Neutrophil (primary cell): ENCODE results near the gene TADA2B.

Experiments
- H3K27ac ChIP-seq: fragments of 200-600 bp; sonication (generic); 2 replicates; pipeline ENCODE4 v1.5.1; 2016; ENCODE audit warnings: mild to moderate bottlenecking, moderate library complexity
- H3K27me3 ChIP-seq: fragments of 200-600 bp; sonication (generic); 2 replicates; pipeline ENCODE4 v1.6.0; 2016; ENCODE audit warnings: mild to moderate bottlenecking
- H3K36me3 ChIP-seq: fragments of 200-600 bp; sonication (generic); 2 replicates; pipeline ENCODE4 v1.5.1; 2017
- H3K4me1 ChIP-seq, 2 experiments: fragments of 200-600 bp in 1 of 2; sonication (generic) in 1 of 2; 1 replicate in 1 of 2; 2 replicates in 1 of 2; pipeline versions ENCODE4 v1.5.1 to v1.6.1; 2013 to 2016; ENCODE audit warnings: low read depth in 1 of 2, low read length in 1 of 2, mild to moderate bottlenecking in 1 of 2, moderate library complexity in 1 of 2; ENCODE audit not compliant: control insufficient read depth in 1 of 2, insufficient read depth in 1 of 2
- H3K4me3 ChIP-seq, 2 experiments: fragments of 200-600 bp in 1 of 2; sonication (generic) in 1 of 2; 1 replicate in 1 of 2; 2 replicates in 1 of 2; pipeline ENCODE4 v1.5.1; 2013 to 2016; ENCODE audit warnings: low read depth in 1 of 2, low read length in 1 of 2, mild to moderate bottlenecking in 1 of 2, moderate library complexity in 1 of 2
- H3K9me3 ChIP-seq: fragments of 200-600 bp; sonication (generic); 2 replicates; pipeline ENCODE4 v1.5.1; 2016
- CTCF ChIP-seq: fragments of 200-600 bp; sonication (generic); IDR thresholded peaks from 2 replicates; pipeline ENCODE4 v1.5.1; 2016; ENCODE audit warnings: antibody characterized with exemption

TADA2B gene

DNA sequence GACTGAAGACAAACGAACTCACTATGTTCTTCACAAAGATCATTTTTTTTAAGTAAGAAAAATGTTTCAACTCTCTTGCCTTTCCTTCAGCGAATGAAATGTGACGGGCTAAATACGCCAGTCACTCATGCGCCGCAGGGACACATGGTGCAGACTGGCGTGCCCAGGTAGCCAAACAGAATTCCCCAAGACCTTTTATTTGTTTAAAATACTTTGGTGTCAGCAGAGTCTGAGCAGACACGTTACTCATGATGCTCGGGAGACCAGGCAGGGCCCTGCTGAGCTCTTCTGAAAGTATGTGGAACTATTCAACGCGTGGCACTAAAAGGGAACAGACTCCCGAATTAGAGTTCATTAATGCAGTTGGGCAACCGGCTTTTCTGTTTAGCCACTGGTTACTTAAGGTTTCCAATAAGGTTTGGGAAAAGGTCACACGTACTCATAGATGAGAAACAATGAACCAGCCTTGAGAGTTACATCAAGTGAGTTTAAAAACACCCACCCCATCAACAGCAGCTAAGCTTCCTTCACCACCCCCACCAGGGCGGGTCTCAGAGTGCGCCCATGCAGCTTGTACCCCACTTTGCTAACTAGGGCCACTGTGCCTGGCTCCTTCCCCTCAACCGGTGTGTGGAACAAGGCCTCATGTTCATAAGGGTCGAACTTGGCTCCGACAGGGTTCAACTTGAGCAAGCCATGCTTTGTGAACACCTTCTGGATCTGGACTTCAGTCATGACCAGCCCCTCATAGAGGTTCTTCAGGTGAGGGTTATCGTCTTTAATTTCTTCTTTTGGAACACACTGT, 17.4 kb downstream of the TADA2B start:
- peak overlapping the region; percentile 83 for H3K27ac ChIP-seq
- H3K4me3 ChIP-seq = peak overlapping the region; percentile 26 to 50
- H3K4me1 ChIP-seq = peaks cover 51 to 53% of the 10 kb centered on the region in 2 experiments
- TF ChIP-seq CTCF = no peak
- peaks cover 23% of the 10 kb centered on the region for H3K36me3 ChIP-seq
- no peaks in the 10 kb centered on the region for H3K9me3 ChIP-seq
- H3K27me3 ChIP-seq = no peaks in the 10 kb centered on the region

DNA sequence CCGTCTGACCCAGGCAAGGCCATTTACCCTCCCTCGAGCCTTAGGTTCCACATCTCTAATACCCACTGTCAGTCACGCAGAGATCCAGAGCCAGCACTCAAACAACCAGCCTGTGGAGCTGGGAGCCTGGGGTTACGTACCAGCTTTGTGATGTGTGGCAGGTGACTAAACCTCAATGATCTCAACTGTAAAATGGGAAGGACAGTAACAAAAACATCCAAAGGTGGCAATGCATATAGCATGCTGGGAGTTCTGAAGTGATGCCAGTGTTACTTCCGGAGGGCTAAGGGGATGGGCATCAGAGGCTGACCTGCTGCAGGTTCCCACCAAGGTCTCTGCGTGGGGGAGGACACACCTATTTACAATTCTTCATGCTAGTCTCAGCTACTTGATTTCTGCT, 18.6 kb downstream of the TADA2B start:
- Histone ChIP-seq H3K4me1 (peaks cover 64 to 65% of the 10 kb centered on the region in 2 experiments), H3K27me3 (no peaks in the 10 kb centered on the region), H3K36me3 (peaks cover 11% of the 10 kb centered on the region), H3K9me3 (no peaks in the 10 kb centered on the region), H3K4me3 (no peak overlapping the region), H3K27ac (peak overlapping the region; percentile 83)
- TF ChIP-seq CTCF = no peak

DNA sequence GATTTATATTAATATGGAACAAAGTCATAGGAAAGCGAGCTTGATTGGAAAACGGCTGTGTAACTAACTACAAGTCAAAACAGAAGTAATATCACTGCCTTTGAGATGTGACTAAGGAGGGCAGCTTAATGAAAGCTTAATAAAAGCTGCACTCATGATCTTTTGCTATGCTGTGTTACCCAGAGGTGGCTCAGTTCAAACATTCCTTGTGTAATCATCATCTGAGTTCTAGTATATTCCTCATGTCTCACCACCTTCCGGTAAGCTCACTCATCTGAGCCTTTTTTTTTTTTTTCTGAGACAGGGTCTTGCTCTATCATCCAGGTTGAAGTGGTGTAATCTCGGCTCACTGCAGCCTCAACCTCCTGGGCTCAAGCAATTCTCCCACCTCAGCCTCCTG, 19.6 kb downstream of the TADA2B start:
- H3K4me1 ChIP-seq = peaks cover 68 to 72% of the 10 kb centered on the region in 2 experiments
- H3K4me3 ChIP-seq = no peak overlapping the region
- TF ChIP-seq CTCF = no peak

DNA sequence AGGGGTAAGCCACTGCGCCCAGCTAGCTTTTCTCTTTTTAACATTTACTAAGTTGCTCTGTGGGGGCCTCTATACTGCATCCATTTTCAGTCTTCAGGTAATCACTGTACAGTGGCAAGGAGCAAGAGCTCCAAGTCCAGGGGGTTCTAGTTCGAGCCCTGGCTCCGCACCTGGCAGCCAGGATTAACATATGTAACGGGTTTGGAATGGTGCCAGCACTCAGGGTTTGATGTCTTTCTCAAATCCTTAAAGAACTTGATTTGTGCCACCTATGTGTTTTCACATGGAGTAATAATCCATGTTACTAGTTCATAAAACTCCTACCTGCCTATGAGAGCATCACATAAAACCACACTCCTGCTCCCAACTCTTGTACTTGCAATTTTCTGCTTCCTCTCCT, 20.2 kb downstream of the TADA2B start:
- Histone ChIP-seq H3K27ac (no peak overlapping the region), H3K9me3 (no peaks in the 10 kb centered on the region), H3K4me3 (no peak overlapping the region), H3K4me1 (peaks cover 63 to 69% of the 10 kb centered on the region in 2 experiments), H3K36me3 (peaks cover 6% of the 10 kb centered on the region), H3K27me3 (no peaks in the 10 kb centered on the region)
- no peak for TF ChIP-seq CTCF

More for the DNA sequence above, 19.6 kb downstream of the TADA2B start:
- peak overlapping the region; percentile 27 for H3K27ac ChIP-seq
- peaks cover 6% of the 10 kb centered on the region for H3K36me3 ChIP-seq
- H3K9me3 ChIP-seq = no peaks in the 10 kb centered on the region
- H3K27me3 ChIP-seq = no peaks in the 10 kb centered on the region

DNA sequence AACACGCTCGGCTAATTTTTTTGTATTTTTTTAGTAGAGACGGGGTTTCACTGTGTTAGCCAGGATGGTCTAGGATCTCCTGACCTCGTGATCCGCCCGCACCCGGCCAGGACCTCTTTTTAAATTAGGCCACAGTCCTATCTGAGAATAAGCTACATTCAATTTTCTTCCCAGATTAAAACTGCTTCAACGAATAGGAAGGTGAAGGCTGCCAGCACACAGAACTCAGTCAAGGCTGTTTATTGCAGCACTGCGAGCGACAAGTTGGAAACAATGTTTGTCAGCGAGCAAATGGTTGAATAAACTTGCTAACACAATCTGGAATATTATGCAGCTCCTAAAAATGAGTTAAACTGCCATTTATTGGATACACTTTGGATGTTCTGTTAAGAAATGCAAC, 22.8 kb downstream of the TADA2B start:
- peaks cover 5% of the 10 kb centered on the region for H3K27me3 ChIP-seq
- peaks cover 53 to 62% of the 10 kb centered on the region in 2 experiments for H3K4me1 ChIP-seq
- H3K36me3 ChIP-seq = peaks cover 6% of the 10 kb centered on the region
- H3K4me3 ChIP-seq = peak overlapping the region; percentile 95 to 96
- peak overlapping the region; percentile 92 for H3K27ac ChIP-seq
- H3K9me3 ChIP-seq = no peaks in the 10 kb centered on the region
- no peak for TF ChIP-seq CTCF
